Neural cell (in vitro differentiated cells): Measurements from ENCODE around the gene OR51A7. TPM values are rescaled to one million over a fixed set of nuclear protein-coding genes. Genes with fewer than 3 reads are reported as not detected.

Experiments
- H2AFZ ChIP-seq: fragments of 200-600, 300-800 bp; sonication (generic), shearing (Covaris generic); 2 replicates; pipeline ENCODE4 v1.6.0; 2014; ENCODE audit warnings: low read depth, mild to moderate bottlenecking, antibody characterized with exemption, low read length, moderate library complexity
- H3F3A ChIP-seq: fragments of 200-600 bp; shearing (Covaris generic); 2 replicates; pipeline ENCODE4 v1.6.1; 2016; ENCODE audit warnings: mild to moderate bottlenecking, moderate library complexity, mixed read lengths, antibody characterized with exemption, low read length; ENCODE audit not compliant: insufficient read depth, poor library complexity, severe bottlenecking
- H3K27ac ChIP-seq: fragments of 200-600, 300-800 bp; sonication (generic), shearing (Covaris generic); 2 replicates; pipeline ENCODE4 v1.5.1; 2014; ENCODE audit warnings: mild to moderate bottlenecking, low read length, moderate library complexity
- H3K27me3 ChIP-seq: fragments of 300-800, 200-600 bp; sonication (generic), shearing (Covaris generic); 2 replicates; pipeline ENCODE4 v1.6.0; 2014; ENCODE audit warnings: mild to moderate bottlenecking, low read depth, low read length, moderate library complexity; ENCODE audit not compliant: insufficient read depth
- H3K36me3 ChIP-seq: fragments of 300-800, 200-600 bp; sonication (generic), shearing (Covaris generic); 2 replicates; pipeline ENCODE4 v1.5.1; 2014; ENCODE audit warnings: mild to moderate bottlenecking, antibody characterized with exemption, low read length, moderate library complexity; ENCODE audit not compliant: insufficient read depth
- H3K4me2 ChIP-seq: fragments of 300-800, 200-600 bp; sonication (generic), shearing (Covaris generic); 2 replicates; pipeline ENCODE4 v1.6.0; 2014; ENCODE audit warnings: mild to moderate bottlenecking, low read length
- H3K4me3 ChIP-seq: fragments of 300-800, 200-600 bp; sonication (generic), shearing (Covaris generic); 2 replicates; pipeline ENCODE4 v1.5.1; 2014; ENCODE audit warnings: mild to moderate bottlenecking, low read length, moderate library complexity
- H3K79me2 ChIP-seq: fragments of 200-600 bp; shearing (Covaris generic); replicated peaks from 2 replicates; pipeline ENCODE4 v1.6.0; 2014; ENCODE audit warnings: mild to moderate bottlenecking, low read length, moderate library complexity; ENCODE audit not compliant: insufficient read depth
- H3K9ac ChIP-seq: fragments of 300-800, 200-600 bp; sonication (generic), shearing (Covaris generic); 2 replicates; pipeline ENCODE4 v1.6.1; 2016; ENCODE audit warnings: mild to moderate bottlenecking, low read length, mixed read lengths
- H3K9me2 ChIP-seq: fragments of 200-600 bp; shearing (Covaris generic); 2 replicates; pipeline ENCODE4 v1.6.1; 2016; ENCODE audit warnings: mild to moderate bottlenecking, low read length, mixed read lengths; ENCODE audit not compliant: insufficient read depth
- H3K9me3 ChIP-seq: fragments of 200-600, 300-800 bp; sonication (generic), shearing (Covaris generic); 2 replicates; pipeline ENCODE4 v1.6.1; 2016; ENCODE audit warnings: mild to moderate bottlenecking, mixed run types, low read length, moderate library complexity, mixed read lengths
- H4K20me1 ChIP-seq: fragments of 200-600 bp; shearing (Covaris generic); 2 replicates; pipeline ENCODE4 v1.6.1; 2016; ENCODE audit warnings: mild to moderate bottlenecking, mixed run types; ENCODE audit not compliant: insufficient read depth
- CTCF ChIP-seq: fragments of 450-650 bp; IDR thresholded peaks from 2 replicates; pipeline ENCODE4 v1.5.1; 2014; ENCODE audit warnings: antibody characterized with exemption, mild to moderate bottlenecking, moderate library complexity; ENCODE audit not compliant: poor library complexity, severe bottlenecking
- EP300 ChIP-seq: fragments of 450-650 bp; conservative IDR thresholded peaks from 2 replicates; pipeline ENCODE4 v1.6.1; 2014; ENCODE audit warnings: antibody characterized with exemption, mild to moderate bottlenecking, moderate library complexity; ENCODE audit not compliant: poor library complexity, severe bottlenecking
- EZH2 ChIP-seq: fragments of 200-600, 300-800 bp; shearing (Covaris generic), sonication (generic); IDR thresholded peaks from 2 replicates; pipeline ENCODE4 v1.6.1; 2014; ENCODE audit warnings: antibody characterized with exemption, low read length, borderline replicate concordance, mild to moderate bottlenecking; ENCODE audit not compliant: insufficient read depth, poor library complexity, severe bottlenecking
- MXI1 ChIP-seq: fragments of 450-650 bp; conservative IDR thresholded peaks from 2 replicates; pipeline ENCODE4 v1.6.1; 2014; ENCODE audit warnings: antibody characterized with exemption, mild to moderate bottlenecking; ENCODE audit not compliant: poor library complexity, severe bottlenecking
- POLR2AphosphoS5 ChIP-seq: IDR thresholded peaks from 2 replicates; pipeline ENCODE4 v1.6.1; 2012
- RAD21 ChIP-seq: fragments of 450-650 bp; conservative IDR thresholded peaks from 2 replicates; pipeline ENCODE4 v1.6.1; 2014; ENCODE audit warnings: antibody characterized with exemption, mild to moderate bottlenecking, moderate library complexity
- REST ChIP-seq: IDR thresholded peaks from 2 replicates; pipeline ENCODE4 v1.6.1; 2012; ENCODE audit warnings: borderline replicate concordance
- SMC3 ChIP-seq: fragments of 450-650 bp; conservative IDR thresholded peaks from 2 replicates; pipeline ENCODE4 v1.6.1; 2014; ENCODE audit warnings: antibody characterized with exemption, mild to moderate bottlenecking, moderate library complexity; ENCODE audit not compliant: poor library complexity
- TAF1 ChIP-seq: IDR thresholded peaks from 2 replicates; pipeline ENCODE4 v1.6.1; 2012; ENCODE audit warnings: low read depth
- polyA plus RNA-seq: library from polyadenylated mRNA; depleted of rRNA; stranded (reverse); fragments of >200 nt; gene quantifications from 2 replicates; pipeline ENCODE4 v1.2.3, GENCODE V29; 2014

Gene OR51A7
- polyA plus RNA-seq, 1 donor from 2014 or later: not detected

GRCh38 chr11:4891996-4892640 is 11.5 kb upstream of the OR51A7 start:
- H3K27ac ChIP-seq: no peak overlapping the region
- H3K4me2 ChIP-seq: no peak overlapping the region
- H3F3A ChIP-seq: no peaks in the 10 kb centered on the region
- no peaks in the 10 kb centered on the region for H4K20me1 ChIP-seq
- H3K9me2 ChIP-seq: no peaks in the 10 kb centered on the region
- H3K9me3 ChIP-seq: no peaks in the 10 kb centered on the region
- H3K4me3 ChIP-seq: no peak overlapping the region
- TF ChIP-seq SMC3: no peak
- TF ChIP-seq EZH2: no peak
- no peak for TF ChIP-seq POLR2AphosphoS5
- TF ChIP-seq MXI1: no peak
- TF ChIP-seq RAD21: no peak
- TF ChIP-seq REST: no peak
- TF ChIP-seq EP300: no peak
- TF ChIP-seq TAF1: no peak
- TF ChIP-seq CTCF: no peak
- no peak overlapping the region for H3K9ac ChIP-seq
- no peaks in the 10 kb centered on the region for H3K79me2 ChIP-seq
- no peak overlapping the region for H2AFZ ChIP-seq
- H3K27me3 ChIP-seq: no peaks in the 10 kb centered on the region
- no peaks in the 10 kb centered on the region for H3K36me3 ChIP-seq

GRCh38 chr11:4916581-4916980 is 13.0 kb downstream of the OR51A7 start:
- no peaks in the 10 kb centered on the region for H4K20me1 ChIP-seq
- TF ChIP-seq POLR2AphosphoS5 (no peak), TAF1 (no peak)
- H3K36me3 ChIP-seq: no peaks in the 10 kb centered on the region
- no peak overlapping the region for H2AFZ ChIP-seq
- H3K9ac ChIP-seq: no peak overlapping the region
- no peaks in the 10 kb centered on the region for H3K9me3 ChIP-seq
- no peak overlapping the region for H3K27ac ChIP-seq
- H3K27me3 ChIP-seq: no peaks in the 10 kb centered on the region
- no peak overlapping the region for H3K4me2 ChIP-seq
- no peaks in the 10 kb centered on the region for H3F3A ChIP-seq
- no peaks in the 10 kb centered on the region for H3K79me2 ChIP-seq
- no peaks in the 10 kb centered on the region for H3K9me2 ChIP-seq
- no peak overlapping the region for H3K4me3 ChIP-seq
